Ishikawa (cell line): ENCODE data around the gene CAMTA1.

Experiments
- EGR1 ChIP-seq: IDR thresholded peaks from 2 replicates; pipeline ENCODE4 v1.6.1; 2012
- EP300 ChIP-seq: IDR thresholded peaks from 2 replicates; pipeline ENCODE4 v1.6.1; 2012; ENCODE audit warnings: borderline replicate concordance
- MAX ChIP-seq: IDR thresholded peaks from 2 replicates; pipeline ENCODE4 v1.6.1; 2012
- NFIC ChIP-seq: IDR thresholded peaks from 2 replicates; pipeline ENCODE4 v1.6.1; 2012
- RAD21 ChIP-seq: IDR thresholded peaks from 2 replicates; pipeline ENCODE4 v1.6.1; 2012; ENCODE audit warnings: low read depth
- REST ChIP-seq: IDR thresholded peaks from 2 replicates; pipeline ENCODE4 v1.6.1; 2012; ENCODE audit warnings: low read depth, mild to moderate bottlenecking
- TAF1 ChIP-seq: IDR thresholded peaks from 2 replicates; pipeline ENCODE4 v1.6.1; 2012; ENCODE audit warnings: low read depth, mild to moderate bottlenecking
- TCF12 ChIP-seq: IDR thresholded peaks from 2 replicates; pipeline ENCODE4 v1.6.1; 2012; ENCODE audit warnings: low read depth
- TEAD4 ChIP-seq: IDR thresholded peaks from 2 replicates; pipeline ENCODE4 v1.6.1; 2012
- YY1 ChIP-seq: IDR thresholded peaks from 2 replicates; pipeline ENCODE4 v1.6.1; 2012; ENCODE audit warnings: low read depth

GRCh38 chr1:7572654-7573152, 787.4 kb downstream of the CAMTA1 start:
- TF ChIP-seq YY1 (no peak), TEAD4 (no peak), RAD21 (no peak), MAX (no peak), REST (no peak), EP300 (no peak), EGR1 (no peak), NFIC (no peak), TCF12 (no peak), TAF1 (no peak)
